ENCODE data around the gene GHDC.
"Not testable (repeated sequence)": the region's sequence is repeated elsewhere in the genome, so short reads cannot be mapped to it uniquely, and the experiment has no call there.

Gene GHDC

GRCh38 chr17:42202159-42202558 lies 7.9 kb upstream of the GHDC start:
- no peak for DNase-seq

DNA sequence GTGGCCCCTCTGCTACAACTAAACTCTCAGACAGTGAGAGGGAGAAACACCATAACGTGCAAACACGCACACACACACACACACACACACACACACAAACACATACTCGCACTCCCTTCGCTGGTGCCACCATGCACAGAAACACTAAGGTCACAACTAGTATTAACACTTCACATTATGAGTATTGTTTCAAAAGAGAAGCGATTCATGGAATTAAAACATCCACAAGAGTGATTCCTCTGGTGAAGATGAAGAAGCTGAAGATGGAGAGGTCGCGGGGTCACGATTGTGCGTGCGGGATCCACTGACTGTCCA lies 7.1 kb upstream of the GHDC start:
- DNase-seq = no peak

- DNase-seq = no peak
Measured at GRCh38 chr17:42200706-42201457, 6.6 kb upstream of the GHDC start.

DNA sequence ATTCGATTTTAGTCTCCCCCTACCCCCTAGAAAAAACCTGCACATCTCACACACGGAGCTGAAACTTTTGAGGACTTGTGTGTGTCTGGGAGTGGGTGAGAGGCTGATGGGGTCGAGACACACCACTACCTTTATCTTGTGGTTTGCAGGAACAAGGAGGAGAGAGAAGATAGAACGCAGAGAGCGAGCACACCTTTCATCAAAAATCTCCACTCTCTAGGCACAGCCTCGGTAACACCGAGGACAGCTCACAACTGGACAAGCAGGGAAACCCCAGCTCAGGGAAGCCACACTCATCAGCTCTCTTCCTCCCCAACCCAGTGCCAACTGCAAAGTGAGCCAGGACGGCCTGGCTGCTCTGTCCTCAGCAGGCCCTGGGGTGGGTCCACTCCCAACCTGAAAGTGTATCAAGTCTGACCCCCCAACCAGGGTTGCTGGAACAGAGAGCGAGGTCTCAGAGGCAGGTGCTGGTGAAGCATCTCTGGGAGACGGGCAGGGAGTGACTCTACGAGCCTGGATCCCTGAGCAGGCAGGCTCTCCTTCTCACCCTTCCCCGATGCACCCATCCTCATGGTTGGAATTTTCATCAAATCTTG lies 5.2 kb upstream of the GHDC start:
- DNase-seq = no peak

DNA sequence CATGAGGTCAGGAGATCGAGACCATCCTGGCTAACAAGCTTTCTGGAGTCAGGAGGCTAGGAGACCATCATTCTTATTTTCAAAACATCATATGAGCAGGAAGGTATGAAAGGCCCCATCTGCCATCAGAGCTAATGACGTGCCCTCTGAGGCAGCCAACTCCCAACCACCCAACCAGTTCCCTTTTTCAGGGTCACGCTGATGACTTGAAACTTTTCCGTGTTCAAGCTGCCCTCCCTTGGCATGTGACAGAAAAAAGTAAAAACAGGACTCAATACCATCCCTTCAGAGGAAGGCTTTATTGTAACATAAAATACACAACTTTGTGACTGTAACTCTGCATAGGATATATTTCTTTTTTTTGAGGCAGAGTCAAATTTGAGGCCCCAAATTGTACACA lies 4.6 kb upstream of the GHDC start:
- DNase-seq = no peak

- DNase-seq = no peak
Measured at GRCh38 chr17:42197564-42198156, 3.4 kb upstream of the GHDC start.

GRCh38 chr17:42193216-42193968 lies 902 bp downstream of the GHDC start:
- DNase-seq = no peak

GRCh38 chr17:42192189-42193126 lies 1.8 kb downstream of the GHDC start:
- DNase-seq = no peak

- DNase-seq = no peak
Measured at GRCh38 chr17:42191275-42191608, 3.1 kb downstream of the GHDC start.

GRCh38 chr17:42190491-42191274 lies 3.6 kb downstream of the GHDC start:
- DNase-seq = no peak

DNA sequence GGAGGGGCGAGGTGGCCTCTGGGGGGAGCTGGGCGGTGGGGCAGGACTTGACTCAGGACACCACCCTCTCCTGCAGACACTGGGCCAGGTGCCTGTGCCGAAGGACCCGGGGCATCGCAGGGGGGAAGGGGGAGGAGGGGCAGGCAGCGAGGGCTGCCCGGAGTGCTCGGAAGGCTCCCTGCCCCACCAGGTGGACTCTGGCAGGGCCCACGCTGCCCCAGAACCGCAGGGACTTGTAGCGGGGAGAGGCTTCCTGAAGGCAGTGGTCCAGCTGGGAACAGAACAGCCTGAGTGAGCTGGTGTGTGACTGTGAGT lies 4.7 kb downstream of the GHDC start:
- DNase-seq = no peak

GRCh38 chr17:42188749-42189650 lies 5.3 kb downstream of the GHDC start:
- no peak for DNase-seq

GRCh38 chr17:42187833-42188232 lies 6.5 kb downstream of the GHDC start:
- DNase-seq = no peak

DNA sequence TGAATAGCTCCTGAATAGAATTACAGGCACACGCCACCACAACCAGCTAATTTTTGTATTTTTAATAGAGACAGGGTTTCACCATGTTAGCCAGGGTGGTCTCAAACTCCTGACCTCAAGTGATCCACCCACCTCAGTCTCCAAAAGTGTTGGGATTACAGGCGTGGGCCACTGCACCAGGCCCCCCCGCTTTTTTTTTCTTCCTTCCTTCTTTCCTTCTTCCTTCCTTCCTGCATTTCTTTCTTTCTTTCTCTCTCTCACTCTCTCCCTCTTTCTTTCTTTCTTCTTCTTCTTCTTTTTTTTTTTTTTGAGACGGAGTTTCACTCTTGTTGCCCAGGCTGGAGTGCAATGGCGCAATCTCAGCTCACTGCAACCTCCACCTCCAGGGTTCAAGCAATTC lies 8.1 kb downstream of the GHDC start:
- DNase-seq = not testable (repeated sequence)

DNA sequence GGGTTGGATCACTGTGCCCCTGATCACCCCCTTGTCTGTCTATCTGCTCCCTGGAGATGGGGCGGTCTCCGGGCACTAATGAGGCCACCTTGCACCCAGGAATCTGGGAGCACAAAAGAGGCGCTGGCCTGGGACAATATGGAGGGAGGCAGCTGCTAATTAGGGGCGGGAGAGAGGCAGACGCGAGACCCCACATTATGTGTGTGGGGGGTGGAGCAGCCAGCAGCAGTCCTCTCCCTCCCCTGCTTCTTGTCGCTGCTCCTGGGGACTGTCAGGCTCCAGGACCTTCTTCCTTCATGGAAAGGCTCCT lies 8.7 kb downstream of the GHDC start:
- DNase-seq = no peak

GRCh38 chr17:42184713-42185620 lies 9.3 kb downstream of the GHDC start, which contains the start of gene HCRT:
HCRT (minus strand) TSS chr17:42185452; CDS start chr17:42185365, 87 bp downstream.
- no peak for DNase-seq

DNA sequence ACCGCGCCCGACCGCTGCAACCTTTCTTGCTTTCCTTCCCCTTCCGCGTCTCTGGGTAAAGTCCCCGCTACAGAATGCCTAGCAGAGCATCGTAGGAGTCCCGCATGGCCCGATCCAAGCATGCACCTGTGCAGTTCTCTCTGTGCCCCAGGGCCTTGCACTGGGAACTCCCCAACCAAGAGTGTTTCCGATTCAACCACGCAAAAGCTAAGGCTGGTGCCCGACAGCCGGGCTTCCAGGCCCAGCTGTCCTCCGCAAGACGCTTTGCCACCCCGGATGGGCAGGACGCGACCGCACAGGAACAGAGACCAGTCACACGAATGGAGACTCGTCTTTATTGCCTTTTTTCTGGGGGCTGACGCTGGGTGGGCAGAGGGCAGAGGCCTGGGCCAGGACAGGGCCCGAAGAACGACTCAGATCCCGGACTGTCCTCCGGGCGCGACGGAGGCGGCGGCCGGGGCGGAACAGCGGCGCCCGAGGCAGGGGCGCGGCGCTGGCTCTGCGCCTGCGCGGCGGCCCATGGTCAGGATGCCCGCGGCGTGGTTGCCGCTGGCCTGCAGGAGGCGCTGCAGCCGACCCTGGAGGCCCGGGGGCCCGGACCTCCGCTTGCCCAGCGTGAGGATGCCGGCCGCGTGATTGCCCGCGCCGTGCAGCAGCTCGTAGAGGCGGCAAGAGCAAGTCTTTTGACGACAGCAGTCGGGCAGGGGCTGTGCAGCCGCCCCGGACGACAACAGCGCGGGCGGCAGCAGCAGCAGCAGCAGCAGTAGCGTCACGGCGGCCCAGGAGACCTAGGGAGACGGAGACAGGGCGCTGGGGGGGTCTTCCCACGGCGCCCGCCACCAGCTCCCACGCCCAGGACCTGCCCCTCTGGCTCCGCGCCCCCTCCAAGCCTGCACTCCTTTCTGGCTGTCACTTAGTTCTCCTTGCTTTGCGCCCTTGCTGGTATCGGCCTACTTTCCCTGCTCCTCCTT lies 10.3 kb downstream of the GHDC start:
- DNase-seq = no peak

- DNase-seq = no peak
Measured at GRCh38 chr17:42182927-42183734, 11.2 kb downstream of the GHDC start.
